RWPE1 (cell line): ENCODE results near the gene SNAP29.

ENCODE experiments used
- CTCF ChIA-PET: fragments of 350-600 bp; sonication (Branson Sonifier 250); formaldehyde crosslinking; extraction: SDS; loops from one replicate; lab custom pipeline; 2021; lab: Yijun Ruan, JAX
- POLR2A ChIA-PET: fragments of 400-600 bp; formaldehyde crosslinking; extraction: SDS; loops from one replicate; lab custom pipeline; 2020; ENCODE audit warnings: antibody characterized with exemption; ENCODE audit not compliant: low non-redundant PET; lab: Yijun Ruan, JAX
- DNase-seq: peaks from one replicate; pipeline ENCODE4 v3.0.0; 2012; ENCODE audit warnings: low spot score
- H3K27ac ChIP-seq: fragments of 450-650 bp; 2 replicates; pipeline ENCODE4 v1.5.1; 2017
- CTCF ChIP-seq: fragments of 450-650 bp; conservative IDR thresholded peaks from 2 replicates; pipeline ENCODE4 v1.5.1; 2017; ENCODE audit warnings: low read depth, mild to moderate bottlenecking

Gene SNAP29

DNA sequence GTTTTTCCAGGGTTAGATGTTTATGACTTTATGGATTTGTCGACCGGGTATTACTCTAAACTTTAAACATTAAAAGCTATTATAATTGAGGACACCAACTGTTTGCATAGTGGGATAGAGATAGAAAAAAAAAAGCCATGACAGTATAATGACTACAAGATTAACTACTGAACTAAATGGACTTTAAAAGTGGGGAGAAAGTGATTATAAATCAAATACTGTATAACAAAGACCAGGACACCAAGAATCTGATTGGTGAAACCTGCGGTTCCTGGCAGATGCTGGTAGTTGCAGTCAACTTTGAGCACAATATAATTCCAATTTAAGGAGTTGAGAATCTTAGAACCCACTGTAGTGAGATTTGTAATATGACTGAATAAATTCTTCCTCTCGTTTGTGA, 60.9 kb downstream of the SNAP29 start:
- POLR2A ChIA-PET, result no interaction called here
- TF ChIP-seq CTCF, result no peak
- no peak for DNase-seq
- H3K27ac ChIP-seq, result no peak overlapping the region
- CTCF ChIA-PET, result no interaction called here

- ChIA-PET POLR2A (interaction anchor here (0.6 kb wide), 1 partner anchor 23 kb away, joined by 4 read pairs; no protein-coding TSS in a partner anchor), CTCF (interaction anchor here (1.3 kb wide), 1 partner anchor 36 kb away, joined by 3 read pairs; no protein-coding TSS in a partner anchor)
- TF ChIP-seq CTCF, result no peak
- no peak for DNase-seq
- H3K27ac ChIP-seq, result no peak overlapping the region
These were observed 62.0 kb downstream of the SNAP29 start for GRCh38 chr22:20920881-20921203.

GRCh38 chr22:20922141-20922751, 63.4 kb downstream of the SNAP29 start:
- POLR2A ChIA-PET, result no interaction called here
- CTCF ChIA-PET, result interaction anchor here (0.6 to 0.7 kb wide), 2 partner anchors 9 to 36 kb away, joined by 3 read pairs; no protein-coding TSS in a partner anchor
- no peak overlapping the region for H3K27ac ChIP-seq
- TF ChIP-seq CTCF, result no peak
- no peak for DNase-seq

DNA sequence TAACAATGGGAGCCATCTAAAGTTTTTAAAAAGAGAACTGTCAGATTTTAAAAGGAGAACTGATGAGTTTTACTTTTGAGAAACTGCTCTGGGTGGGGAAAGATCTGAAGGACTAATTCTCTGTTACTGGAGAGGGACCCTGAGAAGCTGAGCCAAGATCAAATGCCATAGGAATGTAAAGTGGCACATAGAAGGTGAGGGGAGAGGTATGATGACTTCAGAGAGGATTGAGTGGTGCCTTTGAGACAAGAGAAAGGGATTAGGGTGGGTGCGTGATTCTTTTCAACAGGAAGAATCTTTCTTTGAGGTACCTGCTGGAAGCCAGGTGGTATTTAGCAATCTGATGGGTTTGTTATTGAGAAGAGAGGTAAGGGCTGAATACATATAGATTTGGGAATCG, 67.4 kb downstream of the SNAP29 start:
- no peak overlapping the region for H3K27ac ChIP-seq
- ChIA-PET CTCF (no interaction called here), POLR2A (no interaction called here)
- DNase-seq, result no peak
- TF ChIP-seq CTCF, result no peak

GRCh38 chr22:20927940-20928572, 69.2 kb downstream of the SNAP29 start:
- TF ChIP-seq CTCF, result no peak
- no peak for DNase-seq
- H3K27ac ChIP-seq, result 0 out of 2 replicates have a peak overlapping the region, but pooled peaks have one; percentile 6
- CTCF ChIA-PET, result no interaction called here
- POLR2A ChIA-PET, result no interaction called here

DNA sequence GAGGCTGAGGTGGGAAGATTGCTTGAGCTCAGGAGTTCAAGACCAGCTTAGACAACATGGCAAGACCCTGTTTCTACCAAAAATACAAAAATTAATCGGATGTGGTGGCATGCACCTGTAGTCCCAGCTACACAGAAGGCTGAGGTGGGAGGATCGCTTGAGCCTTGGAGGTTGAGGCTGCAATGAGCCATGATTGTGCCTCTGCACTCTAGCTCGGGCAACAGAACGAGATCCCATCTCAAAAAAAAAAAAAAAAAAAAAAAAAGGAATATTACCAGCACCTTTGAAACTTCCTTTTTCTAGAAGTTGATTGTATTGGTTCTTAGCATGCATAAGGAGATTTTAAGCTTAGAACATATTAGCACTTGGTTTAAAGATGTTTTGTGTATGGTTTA, 69.8 kb downstream of the SNAP29 start:
- ChIA-PET CTCF (no interaction called here), POLR2A (no interaction called here)
- no peak for DNase-seq
- no peak overlapping the region for H3K27ac ChIP-seq
- TF ChIP-seq CTCF, result no peak
